Neural cell (in vitro differentiated cells): ENCODE measurements around the gene RAPGEF3. TPM values are rescaled to one million over a fixed set of nuclear protein-coding genes. Genes with fewer than 3 reads are reported as not detected.

Experiments
- H2AFZ ChIP-seq: fragments of 200-600, 300-800 bp; sonication (generic), shearing (Covaris generic); 2 replicates; pipeline ENCODE4 v1.6.0; 2014; ENCODE audit warnings: low read depth, mild to moderate bottlenecking, antibody characterized with exemption, low read length, moderate library complexity
- H3F3A ChIP-seq: fragments of 200-600 bp; shearing (Covaris generic); 2 replicates; pipeline ENCODE4 v1.6.1; 2016; ENCODE audit warnings: mild to moderate bottlenecking, moderate library complexity, mixed read lengths, antibody characterized with exemption, low read length; ENCODE audit not compliant: insufficient read depth, poor library complexity, severe bottlenecking
- H3K27ac ChIP-seq: fragments of 200-600, 300-800 bp; sonication (generic), shearing (Covaris generic); 2 replicates; pipeline ENCODE4 v1.5.1; 2014; ENCODE audit warnings: mild to moderate bottlenecking, low read length, moderate library complexity
- H3K27me3 ChIP-seq: fragments of 300-800, 200-600 bp; sonication (generic), shearing (Covaris generic); 2 replicates; pipeline ENCODE4 v1.6.0; 2014; ENCODE audit warnings: mild to moderate bottlenecking, low read depth, low read length, moderate library complexity; ENCODE audit not compliant: insufficient read depth
- H3K36me3 ChIP-seq: fragments of 300-800, 200-600 bp; sonication (generic), shearing (Covaris generic); 2 replicates; pipeline ENCODE4 v1.5.1; 2014; ENCODE audit warnings: mild to moderate bottlenecking, antibody characterized with exemption, low read length, moderate library complexity; ENCODE audit not compliant: insufficient read depth
- H3K4me2 ChIP-seq: fragments of 300-800, 200-600 bp; sonication (generic), shearing (Covaris generic); 2 replicates; pipeline ENCODE4 v1.6.0; 2014; ENCODE audit warnings: mild to moderate bottlenecking, low read length
- H3K4me3 ChIP-seq: fragments of 300-800, 200-600 bp; sonication (generic), shearing (Covaris generic); 2 replicates; pipeline ENCODE4 v1.5.1; 2014; ENCODE audit warnings: mild to moderate bottlenecking, low read length, moderate library complexity
- H3K79me2 ChIP-seq: fragments of 200-600 bp; shearing (Covaris generic); replicated peaks from 2 replicates; pipeline ENCODE4 v1.6.0; 2014; ENCODE audit warnings: mild to moderate bottlenecking, low read length, moderate library complexity; ENCODE audit not compliant: insufficient read depth
- H3K9ac ChIP-seq: fragments of 300-800, 200-600 bp; sonication (generic), shearing (Covaris generic); 2 replicates; pipeline ENCODE4 v1.6.1; 2016; ENCODE audit warnings: mild to moderate bottlenecking, low read length, mixed read lengths
- H3K9me2 ChIP-seq: fragments of 200-600 bp; shearing (Covaris generic); 2 replicates; pipeline ENCODE4 v1.6.1; 2016; ENCODE audit warnings: mild to moderate bottlenecking, low read length, mixed read lengths; ENCODE audit not compliant: insufficient read depth
- H3K9me3 ChIP-seq: fragments of 200-600, 300-800 bp; sonication (generic), shearing (Covaris generic); 2 replicates; pipeline ENCODE4 v1.6.1; 2016; ENCODE audit warnings: mild to moderate bottlenecking, mixed run types, low read length, moderate library complexity, mixed read lengths
- H4K20me1 ChIP-seq: fragments of 200-600 bp; shearing (Covaris generic); 2 replicates; pipeline ENCODE4 v1.6.1; 2016; ENCODE audit warnings: mild to moderate bottlenecking, mixed run types; ENCODE audit not compliant: insufficient read depth
- EP300 ChIP-seq: fragments of 450-650 bp; conservative IDR thresholded peaks from 2 replicates; pipeline ENCODE4 v1.6.1; 2014; ENCODE audit warnings: antibody characterized with exemption, mild to moderate bottlenecking, moderate library complexity; ENCODE audit not compliant: poor library complexity, severe bottlenecking
- EZH2 ChIP-seq: fragments of 200-600, 300-800 bp; shearing (Covaris generic), sonication (generic); IDR thresholded peaks from 2 replicates; pipeline ENCODE4 v1.6.1; 2014; ENCODE audit warnings: antibody characterized with exemption, low read length, borderline replicate concordance, mild to moderate bottlenecking; ENCODE audit not compliant: insufficient read depth, poor library complexity, severe bottlenecking
- MXI1 ChIP-seq: fragments of 450-650 bp; conservative IDR thresholded peaks from 2 replicates; pipeline ENCODE4 v1.6.1; 2014; ENCODE audit warnings: antibody characterized with exemption, mild to moderate bottlenecking; ENCODE audit not compliant: poor library complexity, severe bottlenecking
- POLR2AphosphoS5 ChIP-seq: IDR thresholded peaks from 2 replicates; pipeline ENCODE4 v1.6.1; 2012
- RAD21 ChIP-seq: fragments of 450-650 bp; conservative IDR thresholded peaks from 2 replicates; pipeline ENCODE4 v1.6.1; 2014; ENCODE audit warnings: antibody characterized with exemption, mild to moderate bottlenecking, moderate library complexity
- SMC3 ChIP-seq: fragments of 450-650 bp; conservative IDR thresholded peaks from 2 replicates; pipeline ENCODE4 v1.6.1; 2014; ENCODE audit warnings: antibody characterized with exemption, mild to moderate bottlenecking, moderate library complexity; ENCODE audit not compliant: poor library complexity
- TAF1 ChIP-seq: IDR thresholded peaks from 2 replicates; pipeline ENCODE4 v1.6.1; 2012; ENCODE audit warnings: low read depth
- polyA plus RNA-seq: library from polyadenylated mRNA; depleted of rRNA; stranded (reverse); fragments of >200 nt; gene quantifications from 2 replicates; pipeline ENCODE4 v1.2.3, GENCODE V29; 2014
- TF ChIP-seq, protein P1 (sequence below): fragments of 450-650 bp; IDR thresholded peaks from 2 replicates; pipeline ENCODE4 v1.5.1; 2014; ENCODE audit warnings: antibody characterized with exemption, mild to moderate bottlenecking, moderate library complexity; ENCODE audit not compliant: poor library complexity, severe bottlenecking
- TF ChIP-seq, protein P2 (sequence below): IDR thresholded peaks from 2 replicates; pipeline ENCODE4 v1.6.1; 2012; ENCODE audit warnings: borderline replicate concordance

Gene RAPGEF3
- polyA plus RNA-seq, 1 donor from 2014 or later: 1.5 TPM

DNA sequence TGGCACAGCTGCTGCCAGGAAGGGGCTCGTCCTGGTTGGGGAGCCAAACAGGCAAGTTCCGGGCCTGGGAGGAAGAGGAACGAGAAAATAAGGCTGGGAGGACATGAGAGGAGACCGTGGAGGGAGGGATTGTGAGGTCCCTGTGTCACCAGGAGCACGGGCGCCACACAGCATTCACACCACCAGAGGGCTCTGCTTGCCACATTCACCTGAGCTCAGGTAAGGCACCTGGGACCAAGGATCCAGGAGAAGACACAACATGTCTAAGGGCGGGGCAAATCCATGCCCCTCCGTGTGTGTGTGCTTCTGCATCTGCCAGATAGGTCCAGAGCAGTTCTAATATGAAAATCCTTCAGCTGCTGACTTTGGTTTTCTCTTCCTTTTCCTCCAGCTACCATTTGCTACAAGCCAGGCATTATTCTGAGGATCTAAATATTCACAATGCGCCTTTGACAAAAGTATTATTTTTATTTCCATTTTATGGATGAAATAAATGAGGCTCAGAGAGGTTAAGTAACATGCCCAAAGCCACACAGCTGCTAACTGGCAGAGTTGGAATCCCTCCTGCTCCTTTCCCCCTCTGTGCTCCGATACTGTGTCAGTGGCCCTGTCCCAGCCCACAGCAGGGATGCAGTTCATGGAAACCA is 14.6 kb downstream of the RAPGEF3 start:
- no peak overlapping the region for H3K9ac ChIP-seq
- no peaks in the 10 kb centered on the region for H3K27me3 ChIP-seq
- H3K9me3 ChIP-seq: no peaks in the 10 kb centered on the region
- no peak overlapping the region for H3K4me2 ChIP-seq
- H3K9me2 ChIP-seq: no peaks in the 10 kb centered on the region
- H4K20me1 ChIP-seq: no peaks in the 10 kb centered on the region
- H3K79me2 ChIP-seq: no peaks in the 10 kb centered on the region
- no peak overlapping the region for H3K27ac ChIP-seq
- no peaks in the 10 kb centered on the region for H3K36me3 ChIP-seq
- TF ChIP-seq TAF1: no peak
- TF ChIP-seq POLR2AphosphoS5: no peak
- TF ChIP-seq EZH2: no peak
- TF ChIP-seq RAD21: peak; percentile 67
- TF ChIP-seq, protein P1, sequence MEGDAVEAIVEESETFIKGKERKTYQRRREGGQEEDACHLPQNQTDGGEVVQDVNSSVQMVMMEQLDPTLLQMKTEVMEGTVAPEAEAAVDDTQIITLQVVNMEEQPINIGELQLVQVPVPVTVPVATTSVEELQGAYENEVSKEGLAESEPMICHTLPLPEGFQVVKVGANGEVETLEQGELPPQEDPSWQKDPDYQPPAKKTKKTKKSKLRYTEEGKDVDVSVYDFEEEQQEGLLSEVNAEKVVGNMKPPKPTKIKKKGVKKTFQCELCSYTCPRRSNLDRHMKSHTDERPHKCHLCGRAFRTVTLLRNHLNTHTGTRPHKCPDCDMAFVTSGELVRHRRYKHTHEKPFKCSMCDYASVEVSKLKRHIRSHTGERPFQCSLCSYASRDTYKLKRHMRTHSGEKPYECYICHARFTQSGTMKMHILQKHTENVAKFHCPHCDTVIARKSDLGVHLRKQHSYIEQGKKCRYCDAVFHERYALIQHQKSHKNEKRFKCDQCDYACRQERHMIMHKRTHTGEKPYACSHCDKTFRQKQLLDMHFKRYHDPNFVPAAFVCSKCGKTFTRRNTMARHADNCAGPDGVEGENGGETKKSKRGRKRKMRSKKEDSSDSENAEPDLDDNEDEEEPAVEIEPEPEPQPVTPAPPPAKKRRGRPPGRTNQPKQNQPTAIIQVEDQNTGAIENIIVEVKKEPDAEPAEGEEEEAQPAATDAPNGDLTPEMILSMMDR: peak; percentile 70
- TF ChIP-seq, protein P2, sequence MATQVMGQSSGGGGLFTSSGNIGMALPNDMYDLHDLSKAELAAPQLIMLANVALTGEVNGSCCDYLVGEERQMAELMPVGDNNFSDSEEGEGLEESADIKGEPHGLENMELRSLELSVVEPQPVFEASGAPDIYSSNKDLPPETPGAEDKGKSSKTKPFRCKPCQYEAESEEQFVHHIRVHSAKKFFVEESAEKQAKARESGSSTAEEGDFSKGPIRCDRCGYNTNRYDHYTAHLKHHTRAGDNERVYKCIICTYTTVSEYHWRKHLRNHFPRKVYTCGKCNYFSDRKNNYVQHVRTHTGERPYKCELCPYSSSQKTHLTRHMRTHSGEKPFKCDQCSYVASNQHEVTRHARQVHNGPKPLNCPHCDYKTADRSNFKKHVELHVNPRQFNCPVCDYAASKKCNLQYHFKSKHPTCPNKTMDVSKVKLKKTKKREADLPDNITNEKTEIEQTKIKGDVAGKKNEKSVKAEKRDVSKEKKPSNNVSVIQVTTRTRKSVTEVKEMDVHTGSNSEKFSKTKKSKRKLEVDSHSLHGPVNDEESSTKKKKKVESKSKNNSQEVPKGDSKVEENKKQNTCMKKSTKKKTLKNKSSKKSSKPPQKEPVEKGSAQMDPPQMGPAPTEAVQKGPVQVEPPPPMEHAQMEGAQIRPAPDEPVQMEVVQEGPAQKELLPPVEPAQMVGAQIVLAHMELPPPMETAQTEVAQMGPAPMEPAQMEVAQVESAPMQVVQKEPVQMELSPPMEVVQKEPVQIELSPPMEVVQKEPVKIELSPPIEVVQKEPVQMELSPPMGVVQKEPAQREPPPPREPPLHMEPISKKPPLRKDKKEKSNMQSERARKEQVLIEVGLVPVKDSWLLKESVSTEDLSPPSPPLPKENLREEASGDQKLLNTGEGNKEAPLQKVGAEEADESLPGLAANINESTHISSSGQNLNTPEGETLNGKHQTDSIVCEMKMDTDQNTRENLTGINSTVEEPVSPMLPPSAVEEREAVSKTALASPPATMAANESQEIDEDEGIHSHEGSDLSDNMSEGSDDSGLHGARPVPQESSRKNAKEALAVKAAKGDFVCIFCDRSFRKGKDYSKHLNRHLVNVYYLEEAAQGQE: no peak
- no peak for TF ChIP-seq MXI1
- no peak for TF ChIP-seq EP300
- TF ChIP-seq SMC3: peak; percentile 78
- no peak overlapping the region for H2AFZ ChIP-seq
- no peak overlapping the region for H3K4me3 ChIP-seq
- H3F3A ChIP-seq: no peaks in the 10 kb centered on the region

DNA sequence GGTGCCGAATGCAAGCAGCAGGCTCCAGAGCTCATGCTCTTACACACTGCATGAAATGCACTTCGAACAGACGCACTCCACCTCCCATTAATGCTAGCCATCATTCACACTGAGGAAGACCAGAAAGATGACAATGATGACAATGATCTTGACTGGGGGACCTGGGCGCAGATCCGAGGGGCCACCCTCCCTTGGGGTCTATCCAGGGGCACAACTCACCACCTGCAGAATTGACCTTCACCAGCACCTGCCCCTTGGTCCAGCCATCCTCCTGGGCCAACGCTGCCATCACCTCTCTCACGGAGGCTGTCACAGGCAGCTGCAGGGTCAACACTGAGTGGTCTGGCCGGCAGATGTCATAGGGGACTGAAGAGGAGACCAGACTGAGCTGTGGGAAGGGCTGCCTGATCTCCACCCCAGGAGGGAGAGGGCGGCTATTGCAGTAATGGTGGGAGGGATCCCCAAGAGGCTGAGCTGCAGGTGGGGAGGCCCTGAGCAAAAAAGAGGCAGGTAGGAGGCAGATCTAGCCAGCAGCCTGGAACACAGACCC is 15.3 kb downstream of the RAPGEF3 start:
- no peaks in the 10 kb centered on the region for H3K9me3 ChIP-seq
- H3K27ac ChIP-seq: no peak overlapping the region
- H2AFZ ChIP-seq: no peak overlapping the region
- H3K79me2 ChIP-seq: no peaks in the 10 kb centered on the region
- no peak overlapping the region for H3K4me2 ChIP-seq
- no peaks in the 10 kb centered on the region for H3F3A ChIP-seq
- H3K9ac ChIP-seq: no peak overlapping the region
- H3K9me2 ChIP-seq: no peaks in the 10 kb centered on the region
- no peak for TF ChIP-seq MXI1
- no peak for TF ChIP-seq SMC3
- TF ChIP-seq, protein P1: no peak
- TF ChIP-seq EZH2: no peak
- H3K36me3 ChIP-seq: no peaks in the 10 kb centered on the region
- no peak overlapping the region for H3K4me3 ChIP-seq
- no peaks in the 10 kb centered on the region for H3K27me3 ChIP-seq
- H4K20me1 ChIP-seq: no peaks in the 10 kb centered on the region
